Left lung (tissue), 10 donors: ENCODE measurements around the gene CLDN5. TPM values are rescaled to one million over a fixed set of nuclear protein-coding genes. Genes with fewer than 3 reads are reported as not detected.

Experiments
- ATAC-seq: fragments of 200-7000 bp; cut with Tn5 transposase; one replicate; pipeline ENCODE4 v1.9.1; 2020; ENCODE audit warnings: moderate library complexity
- DNase-seq, 4 donors: peaks; one replicate each; pipeline ENCODE4 v3.0.0-alpha.2; 2013 to 2020
- H3K27ac ChIP-seq, 2 donors: fragments of 200-600 bp; sonication (generic) in 1 of 2; one replicate each; pipeline versions ENCODE4 v1.5.0 to v1.8.0; 2020 to 2021
- H3K27me3 ChIP-seq, 2 donors: fragments of 200-600 bp; sonication (generic) in 1 of 2; one replicate each; pipeline versions ENCODE4 v1.5.0 to v1.8.0; 2020 to 2021
- H3K36me3 ChIP-seq, 2 donors: fragments of 200-600 bp; sonication (generic) in 1 of 2; one replicate each; pipeline versions ENCODE4 v1.5.0 to v1.8.0; 2020 to 2021
- H3K4me1 ChIP-seq, 2 donors: fragments of 200-600 bp; one replicate each; pipeline ENCODE4 v1.8.0; 2021
- H3K4me3 ChIP-seq, 2 donors: fragments of 200-600 bp; sonication (generic) in 1 of 2; one replicate each; pipeline versions ENCODE4 v1.5.0 to v1.8.0; 2020 to 2021; ENCODE audit warnings: mild to moderate bottlenecking in 1 of 2
- H3K9me3 ChIP-seq, 2 donors: fragments of 200-600 bp; sonication (generic) in 1 of 2; one replicate each; pipeline versions ENCODE4 v1.5.0 to v1.8.0; 2020 to 2021
- intact Hi-C, 2 donors: fragments of 100-400 bp; cut with DNase I; formaldehyde crosslinking; loops; one replicate each; pipeline versions ENCODE4 v1.11.2 to v1.14.2; 2022
- polyA plus RNA-seq, 6 donors: library from polyadenylated mRNA; unstranded; fragments of 120-200 nt; gene quantifications; one replicate each; pipeline ENCODE4 v1.2.1, GENCODE V29; 2013; ENCODE audit not compliant: insufficient read length in 6 of 6
- total RNA-seq, 2 donors: library from RNA; stranded (reverse); fragmentation: NEBNext Ultra II Directional; extraction: Animal tissue kit (Norgen Biotek cat#: 25700); gene quantifications; one replicate each; pipeline ENCODE4 v1.2.1, GENCODE V29; 2021
- TF ChIP-seq, protein P1 (sequence below), 2 donors: fragments of 200-600 bp; sonication (generic) in 1 of 2; IDR thresholded peaks; one replicate each; pipeline versions ENCODE4 v1.5.0 to v1.8.0; 2021; ENCODE audit warnings: antibody characterized with exemption in 2 of 2
- donor health status: DM: no; HTN: yes; CAD: no.
- donor health status: DM: no; HTN: no; CAD: no.

CLDN5 gene
- total and polyA plus RNA-seq, 8 donors = 56.4 to 90.7 (median 70.8) TPM

DNA sequence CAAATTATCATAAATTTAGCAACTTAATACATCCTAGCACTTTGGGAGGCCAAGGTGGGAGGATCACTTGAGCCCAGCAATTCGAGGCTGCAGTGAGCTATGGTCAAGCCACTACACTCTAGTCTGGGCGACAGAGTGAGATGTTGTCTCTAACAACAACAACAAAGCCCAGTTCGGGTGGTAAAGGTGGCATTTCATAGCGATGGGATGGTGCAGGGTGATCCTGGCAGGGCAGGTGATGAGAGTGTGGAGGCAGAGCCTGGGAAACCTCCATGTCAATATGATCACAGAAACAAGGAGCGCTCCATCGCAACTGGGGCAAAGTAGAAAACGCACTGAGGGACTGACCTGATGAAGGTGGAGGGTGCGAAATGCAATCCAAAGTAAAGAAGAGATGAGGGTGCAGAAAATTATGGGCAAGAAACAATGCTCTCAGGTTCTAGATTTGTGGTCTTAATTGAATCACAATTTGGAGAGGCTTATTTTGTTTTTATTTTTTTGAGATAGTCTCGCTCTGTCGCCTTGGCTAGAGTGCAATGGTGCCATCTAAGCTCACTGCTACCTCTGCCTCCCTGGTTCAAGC is 32.8 kb upstream of the CLDN5 start:
- DNase-seq (no peak), ATAC-seq (no peak)
- Histone ChIP-seq H3K4me3 (no peak overlapping the region), H3K9me3 (peaks cover 0 to 2% of the 10 kb centered on the region in 2 donors), H3K36me3 (no peaks in the 10 kb centered on the region), H3K27ac (no peak overlapping the region), H3K27me3 (no peaks in the 10 kb centered on the region), H3K4me1 (no peaks in the 10 kb centered on the region)
- intact Hi-C loops = no loop called here
- TF ChIP-seq, protein P1, sequence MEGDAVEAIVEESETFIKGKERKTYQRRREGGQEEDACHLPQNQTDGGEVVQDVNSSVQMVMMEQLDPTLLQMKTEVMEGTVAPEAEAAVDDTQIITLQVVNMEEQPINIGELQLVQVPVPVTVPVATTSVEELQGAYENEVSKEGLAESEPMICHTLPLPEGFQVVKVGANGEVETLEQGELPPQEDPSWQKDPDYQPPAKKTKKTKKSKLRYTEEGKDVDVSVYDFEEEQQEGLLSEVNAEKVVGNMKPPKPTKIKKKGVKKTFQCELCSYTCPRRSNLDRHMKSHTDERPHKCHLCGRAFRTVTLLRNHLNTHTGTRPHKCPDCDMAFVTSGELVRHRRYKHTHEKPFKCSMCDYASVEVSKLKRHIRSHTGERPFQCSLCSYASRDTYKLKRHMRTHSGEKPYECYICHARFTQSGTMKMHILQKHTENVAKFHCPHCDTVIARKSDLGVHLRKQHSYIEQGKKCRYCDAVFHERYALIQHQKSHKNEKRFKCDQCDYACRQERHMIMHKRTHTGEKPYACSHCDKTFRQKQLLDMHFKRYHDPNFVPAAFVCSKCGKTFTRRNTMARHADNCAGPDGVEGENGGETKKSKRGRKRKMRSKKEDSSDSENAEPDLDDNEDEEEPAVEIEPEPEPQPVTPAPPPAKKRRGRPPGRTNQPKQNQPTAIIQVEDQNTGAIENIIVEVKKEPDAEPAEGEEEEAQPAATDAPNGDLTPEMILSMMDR (IDR thresholded peaks at IDR 0.05) = no peak

DNA sequence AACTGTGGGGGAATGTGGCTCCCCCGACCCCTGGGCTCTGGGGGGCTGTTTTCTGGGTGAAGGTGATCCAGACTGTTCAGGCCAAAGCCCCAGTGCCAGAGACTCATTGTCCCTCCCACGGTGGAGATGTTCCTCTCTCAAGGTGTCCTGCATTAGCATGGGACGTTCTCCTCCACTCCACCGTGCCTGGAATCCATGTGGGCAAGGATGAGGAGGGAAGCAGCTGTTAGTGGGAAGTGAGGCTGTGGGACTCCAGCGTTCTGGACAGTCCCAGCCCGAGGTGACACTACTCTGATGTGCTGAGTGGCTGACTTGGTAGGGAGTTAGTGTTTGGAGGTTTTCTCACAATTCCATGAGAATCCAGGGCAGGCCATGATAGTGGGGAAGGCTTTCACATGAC is 31.4 kb upstream of the CLDN5 start:
- Histone ChIP-seq H3K36me3 (no peaks in the 10 kb centered on the region), H3K9me3 (peaks cover 0 to 2% of the 10 kb centered on the region in 2 donors), H3K4me1 (no peaks in the 10 kb centered on the region), H3K27me3 (no peaks in the 10 kb centered on the region), H3K4me3 (no peak overlapping the region), H3K27ac (no peak overlapping the region)
- TF ChIP-seq, protein P1 (IDR thresholded peaks at IDR 0.05) = no peak
- ATAC-seq (no peak), DNase-seq (no peak)
- intact Hi-C loops = no loop called here

DNA sequence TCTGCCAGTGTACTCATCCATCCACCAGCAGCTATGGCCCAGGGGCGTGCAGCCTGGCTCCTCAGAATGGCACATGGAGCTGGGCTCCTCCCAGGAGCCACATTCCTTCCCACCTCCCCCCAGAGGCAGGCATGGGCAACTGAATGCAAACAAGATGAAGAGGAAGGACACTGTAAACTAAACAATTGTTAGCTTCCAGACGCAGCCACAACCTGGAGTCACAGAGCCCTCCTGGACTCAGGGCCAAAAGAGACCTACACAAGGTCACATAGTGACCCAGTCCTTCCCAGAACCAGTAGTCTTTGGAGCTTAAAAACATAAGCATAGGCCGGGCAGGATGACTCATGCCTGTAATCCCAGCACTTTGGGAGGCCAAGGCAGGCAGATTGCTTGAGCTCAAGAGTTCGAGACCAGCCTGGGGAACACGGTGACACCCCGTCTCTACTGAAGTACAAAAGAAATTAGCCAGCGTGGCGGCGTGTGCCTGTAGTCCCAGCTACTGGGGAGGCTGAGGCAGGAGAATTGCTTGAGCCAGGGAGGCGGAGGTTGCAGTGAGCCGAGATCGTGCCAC is 30.7 kb upstream of the CLDN5 start:
- Histone ChIP-seq H3K36me3 (no peaks in the 10 kb centered on the region), H3K4me3 (no peak overlapping the region), H3K9me3 (peaks cover 0 to 2% of the 10 kb centered on the region in 2 donors), H3K4me1 (no peaks in the 10 kb centered on the region), H3K27me3 (no peaks in the 10 kb centered on the region), H3K27ac (no peak overlapping the region)
- ATAC-seq (peak; percentile 21), DNase-seq (no peak)
- intact Hi-C loops = no loop called here
- TF ChIP-seq, protein P1 (IDR thresholded peaks at IDR 0.05) = no peak

DNA sequence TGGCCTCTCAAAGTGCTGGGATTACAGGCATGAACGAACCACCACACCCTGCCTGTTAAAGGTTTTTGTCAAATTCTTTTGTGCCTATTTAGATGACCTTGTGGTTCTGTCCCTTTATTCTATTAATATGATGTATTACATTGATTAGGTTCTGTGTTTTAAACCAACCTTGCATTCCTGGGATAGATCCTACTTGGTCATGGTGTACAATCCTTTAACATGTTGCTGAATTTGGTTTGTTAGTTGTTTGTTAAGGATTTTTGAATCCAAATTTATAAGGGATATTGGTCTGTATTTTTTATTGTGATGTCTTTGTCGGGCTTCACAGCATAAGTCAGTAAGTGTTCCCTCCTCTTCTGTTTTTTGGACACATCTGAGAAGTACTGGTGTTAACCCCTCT is 29.0 kb upstream of the CLDN5 start:
- ATAC-seq (no peak), DNase-seq (no peak)
- intact Hi-C loops = no loop called here
- Histone ChIP-seq H3K9me3 (peaks cover 0 to 2% of the 10 kb centered on the region in 2 donors), H3K4me1 (no peaks in the 10 kb centered on the region), H3K36me3 (no peaks in the 10 kb centered on the region), H3K4me3 (no peak overlapping the region), H3K27me3 (no peaks in the 10 kb centered on the region), H3K27ac (no peak overlapping the region)
- TF ChIP-seq, protein P1 (IDR thresholded peaks at IDR 0.05) = no peak

DNA sequence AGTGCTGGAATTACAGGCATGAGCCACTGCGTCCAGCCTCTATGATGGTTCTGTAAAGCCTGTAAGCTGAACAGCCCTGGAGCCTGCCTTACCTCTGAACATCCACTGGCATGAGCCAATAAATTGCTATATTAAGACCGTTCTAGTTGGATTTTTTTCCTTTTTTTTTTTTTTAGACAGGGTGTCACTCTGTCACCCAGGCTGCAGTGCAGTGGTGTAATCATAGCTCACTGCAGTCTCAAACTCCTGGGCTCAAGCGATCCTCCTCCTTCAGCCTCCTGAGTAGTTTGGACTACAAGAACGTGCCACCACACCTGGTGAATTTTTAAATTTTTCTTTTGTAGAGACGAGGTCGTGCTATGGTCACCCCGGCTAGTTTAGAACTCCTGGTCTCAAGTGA is 26.2 kb upstream of the CLDN5 start:
- Histone ChIP-seq H3K36me3 (no peaks in the 10 kb centered on the region), H3K4me3 (no peak overlapping the region), H3K9me3 (peaks cover 0 to 2% of the 10 kb centered on the region in 2 donors), H3K27me3 (no peaks in the 10 kb centered on the region), H3K27ac (no peak overlapping the region), H3K4me1 (no peaks in the 10 kb centered on the region)
- DNase-seq (no peak), ATAC-seq (no peak)
- TF ChIP-seq, protein P1 (IDR thresholded peaks at IDR 0.05) = no peak
- intact Hi-C loops = no loop called here
